ENCODE data around the gene MTUS2.

GRCh38 chr13:29038700-29039099 is 218.6 kb downstream of the MTUS2 start:
- TF ChIP-seq CTCF (IDR thresholded peaks at IDR 0.05; ENCODE audit: insufficient read depth, low read length) (no peak), POLR2AphosphoS5 (IDR thresholded peaks at IDR 0.05; ENCODE audit: low read depth) (no peak)

Data from HL-60 (cell line).